ENCODE measurements around the gene CD79B.
A peak's percentile ranks its signal among the peaks of the same experiment; 100 is the strongest.
"Not testable (repeated sequence)": the region's sequence is repeated elsewhere in the genome, so short reads cannot be mapped to it uniquely, and the experiment has no call there.

Gene CD79B

GRCh38 chr17:63910096-63910495, 22.0 kb downstream of the CD79B start (continued):
- TF ChIP-seq ZNF565 (CRISPR knock-in tag; conservative IDR thresholded peaks at IDR 0.05; ENCODE audit: low read depth) (no peak), ZNF70 (CRISPR knock-in tag; IDR thresholded peaks at IDR 0.05) (no peak), ZNF8 (CRISPR knock-in tag; IDR thresholded peaks at IDR 0.05) (no peak), PPARA (CRISPR knock-in tag; IDR thresholded peaks at IDR 0.05; ENCODE audit: borderline replicate concordance) (no peak), RARB (CRISPR knock-in tag; IDR thresholded peaks at IDR 0.05) (no peak), ZFP30 (CRISPR knock-in tag; IDR thresholded peaks at IDR 0.05) (no peak)

- not testable (repeated sequence) for ATAC-seq
Measured at GRCh38 chr17:63909586-63909985, 22.5 kb downstream of the CD79B start.

GRCh38 chr17:63907161-63907778, 24.9 kb downstream of the CD79B start:
- peak; percentile 83 for ATAC-seq

GRCh38 chr17:63904796-63905195, 27.3 kb downstream of the CD79B start:
- not testable (repeated sequence) for ATAC-seq

- peak; percentile 55; the same call in 2 of the 3 replicates for ATAC-seq
Measured at GRCh38 chr17:63903787-63904201, 28.3 kb downstream of the CD79B start.

- not testable (repeated sequence) for ATAC-seq
Measured at GRCh38 chr17:63901971-63902370, 30.2 kb downstream of the CD79B start.

GRCh38 chr17:63898899-63899798, 33.0 kb downstream of the CD79B start:
- not testable (repeated sequence) for ATAC-seq

- peak; percentile 56; the same call in 1 of the 3 replicates for ATAC-seq
Measured at GRCh38 chr17:63896524-63897354, 35.4 kb downstream of the CD79B start, which contains the start of gene CSH1. Gene CSH1, minus strand, starts transcription at chr17:63896574. Its CDS starts 63 bp downstream, at chr17:63896511.

- not testable (repeated sequence) for ATAC-seq
Measured at GRCh38 chr17:63894821-63895220, 37.3 kb downstream of the CD79B start.

GRCh38 chr17:63894021-63894420, 38.1 kb downstream of the CD79B start:
- ATAC-seq: not testable (repeated sequence)

GRCh38 chr17:63892316-63893037, 39.7 kb downstream of the CD79B start:
- not testable (repeated sequence) for ATAC-seq

- peak; percentile 96 for ATAC-seq
Measured at GRCh38 chr17:63889026-63889848, 42.9 kb downstream of the CD79B start.

GRCh38 chr17:63885119-63885518, 47.0 kb downstream of the CD79B start:
- ATAC-seq: not testable (repeated sequence)

GRCh38 chr17:63882626-63883126, 49.5 kb downstream of the CD79B start:
- not testable (repeated sequence) for ATAC-seq
